ENCODE measurements around the gene MLYCD. TPM values are rescaled to one million over a fixed set of nuclear protein-coding genes. Genes with fewer than 3 reads are reported as not detected.

MLYCD gene
- total RNA-seq, 1 donor from 2014 or later: 7.0 TPM

- DNase-seq (ENCODE audit: low spot score): peak; percentile 41
Observed at GRCh38 chr16:83899272-83899897, 470 bp downstream of the MLYCD start.

GRCh38 chr16:83899978-83900377 is 1.1 kb downstream of the MLYCD start:
- no peak for DNase-seq (ENCODE audit: low spot score)

- no peak for DNase-seq (ENCODE audit: low spot score)
Observed at GRCh38 chr16:83900571-83900970, 1.7 kb downstream of the MLYCD start.

GRCh38 chr16:83901101-83901500 is 2.2 kb downstream of the MLYCD start:
- DNase-seq (ENCODE audit: low spot score): no peak

- DNase-seq (ENCODE audit: low spot score): peak; percentile 27
Observed at GRCh38 chr16:83903751-83904150, 4.8 kb downstream of the MLYCD start.

- peak; percentile 15 for DNase-seq (ENCODE audit: low spot score)
Observed at GRCh38 chr16:83906683-83907082, 7.8 kb downstream of the MLYCD start.

- DNase-seq (ENCODE audit: low spot score): no peak
Observed at GRCh38 chr16:83907111-83907510, 8.2 kb downstream of the MLYCD start.

GRCh38 chr16:83907631-83908250 is 8.8 kb downstream of the MLYCD start:
- DNase-seq (ENCODE audit: low spot score): no peak

GRCh38 chr16:83908798-83909197 is 9.9 kb downstream of the MLYCD start:
- no peak for DNase-seq (ENCODE audit: low spot score)

GRCh38 chr16:83911290-83911689 is 12.4 kb downstream of the MLYCD start:
- DNase-seq (ENCODE audit: low spot score): no peak

- no peak for DNase-seq (ENCODE audit: low spot score)
Observed at GRCh38 chr16:83912519-83913244, 13.8 kb downstream of the MLYCD start.

GRCh38 chr16:83913245-83913633 is 14.3 kb downstream of the MLYCD start:
- no peak for DNase-seq (ENCODE audit: low spot score)

GRCh38 chr16:83914091-83914710 is 15.3 kb downstream of the MLYCD start:
- DNase-seq (ENCODE audit: low spot score): no peak

- no peak for DNase-seq (ENCODE audit: low spot score)
Observed at GRCh38 chr16:83915081-83915480, 16.2 kb downstream of the MLYCD start.

- no peak for DNase-seq (ENCODE audit: low spot score)
Observed at GRCh38 chr16:83915491-83915890, 16.6 kb downstream of the MLYCD start.

GRCh38 chr16:83917152-83918120 is 18.5 kb downstream of the MLYCD start:
- no peak for DNase-seq (ENCODE audit: low spot score)

- no peak for DNase-seq (ENCODE audit: low spot score)
Observed at GRCh38 chr16:83920894-83921491, 22.1 kb downstream of the MLYCD start.

GRCh38 chr16:83923581-83924365 is 24.9 kb downstream of the MLYCD start:
- no peak for DNase-seq (ENCODE audit: low spot score)

- no peak for DNase-seq (ENCODE audit: low spot score)
Observed at GRCh38 chr16:83924686-83925085, 25.8 kb downstream of the MLYCD start.

All from umbilical cord (tissue), 2 donors.